Stimulated activated CD8-positive, alpha-beta memory T cell treated with anti-CD3 and anti-CD28 coated beads, Interleukin-4, amount 100 ng/mL, for 48 hours (primary cell): ENCODE results near the gene BOD1L2.

ENCODE experiments used
- DNase-seq: peaks from one replicate; pipeline ENCODE4 v3.0.0-alpha.2; 2020

BOD1L2 gene

DNA sequence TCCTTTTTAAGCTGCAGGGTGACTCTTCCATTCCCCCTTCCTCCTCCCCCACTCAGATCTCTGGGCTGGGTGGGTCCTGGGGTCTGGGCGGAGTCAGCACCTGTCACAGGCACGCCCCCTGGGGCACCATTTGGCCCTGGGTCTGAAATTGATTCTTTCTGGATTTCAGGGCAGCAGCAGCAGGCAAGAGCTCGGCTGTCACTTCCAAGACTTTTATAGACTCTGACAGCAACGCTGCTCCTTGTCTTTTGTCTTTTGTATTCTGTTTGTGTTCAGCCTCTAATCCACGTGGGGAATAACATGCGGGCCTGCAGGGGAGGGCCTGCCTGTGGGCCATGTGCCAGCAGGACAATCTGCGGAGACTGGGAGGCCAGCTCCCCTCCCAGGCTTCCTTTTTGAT is 3.9 kb downstream of the BOD1L2 start:
- DNase-seq, result no peak

GRCh38 chr18:57154191-57154830 is 7.4 kb downstream of the BOD1L2 start:
- no peak for DNase-seq

DNA sequence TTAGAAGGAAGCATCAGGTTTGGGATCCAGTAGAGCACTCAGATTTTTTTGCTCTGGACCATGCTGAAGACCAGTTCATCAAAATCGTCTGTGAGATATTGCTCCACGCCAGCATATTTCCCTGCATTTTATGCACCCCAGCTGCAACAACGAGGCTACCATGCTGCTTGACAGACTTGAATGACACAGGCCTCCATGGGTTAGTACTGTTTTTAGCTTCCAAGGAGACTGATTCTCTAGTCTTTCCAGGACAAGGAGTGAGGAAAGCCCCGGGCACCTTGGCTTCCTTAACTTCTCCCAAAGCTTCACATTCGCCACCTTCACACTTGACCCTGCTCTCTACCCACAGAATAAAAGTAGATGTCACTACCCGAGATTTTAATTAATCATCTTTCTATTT is 17.5 kb downstream of the BOD1L2 start:
- DNase-seq, result no peak

DNA sequence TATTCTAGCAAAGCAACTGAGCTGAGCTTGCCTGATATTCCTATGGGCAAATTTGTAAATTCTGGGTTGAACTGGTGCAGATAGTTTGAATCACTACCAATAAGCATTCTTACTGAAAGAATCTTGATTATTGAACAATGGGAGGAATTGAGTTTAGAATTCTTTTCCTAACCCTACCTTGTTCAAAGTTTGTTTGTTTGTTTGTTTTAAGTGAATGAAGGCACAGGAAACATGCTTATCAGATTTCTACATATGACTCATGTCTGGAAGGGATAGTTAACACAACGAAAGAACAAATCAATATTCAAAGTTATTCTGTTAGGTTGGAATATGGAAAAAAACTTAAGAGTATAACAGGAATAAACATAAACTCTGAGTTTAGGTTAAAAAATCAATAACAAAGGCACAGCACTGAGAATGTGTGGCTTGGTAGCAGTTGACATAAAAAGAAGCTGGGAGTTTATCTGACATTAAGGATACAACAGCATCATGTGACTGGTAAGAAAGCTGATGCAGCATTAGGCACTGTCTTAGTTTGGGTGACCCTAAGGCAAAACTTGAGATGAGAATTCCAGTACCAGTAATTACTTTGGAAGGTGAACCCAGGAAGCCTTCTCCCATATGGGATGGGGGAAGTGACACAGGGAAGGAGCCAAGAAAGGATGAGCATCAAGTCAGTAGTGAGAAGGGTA is 20.9 kb downstream of the BOD1L2 start:
- no peak for DNase-seq

- DNase-seq, result no peak
These were observed 24.1 kb downstream of the BOD1L2 start for GRCh38 chr18:57171026-57171425.

DNA sequence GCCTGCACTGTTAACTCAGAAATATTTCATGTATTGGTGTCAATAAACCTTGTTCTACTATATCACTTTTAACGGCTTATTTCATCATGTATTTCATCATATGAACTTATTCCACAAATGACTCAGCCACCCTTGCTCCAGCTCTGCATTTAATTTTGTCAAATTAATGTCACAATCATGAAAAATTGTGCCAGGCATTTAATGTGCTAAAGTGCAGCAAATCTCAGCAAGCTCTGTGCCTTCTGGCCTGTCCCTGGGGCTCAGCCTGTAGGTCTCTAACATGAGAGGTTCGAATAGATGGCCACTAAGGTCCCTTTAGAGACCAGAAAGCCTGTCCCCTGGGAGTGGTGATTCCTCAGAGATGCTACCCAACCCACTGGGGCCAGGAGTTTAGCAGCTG is 28.6 kb downstream of the BOD1L2 start:
- no peak for DNase-seq

GRCh38 chr18:57185434-57185833 is 38.5 kb downstream of the BOD1L2 start:
- DNase-seq, result no peak

DNA sequence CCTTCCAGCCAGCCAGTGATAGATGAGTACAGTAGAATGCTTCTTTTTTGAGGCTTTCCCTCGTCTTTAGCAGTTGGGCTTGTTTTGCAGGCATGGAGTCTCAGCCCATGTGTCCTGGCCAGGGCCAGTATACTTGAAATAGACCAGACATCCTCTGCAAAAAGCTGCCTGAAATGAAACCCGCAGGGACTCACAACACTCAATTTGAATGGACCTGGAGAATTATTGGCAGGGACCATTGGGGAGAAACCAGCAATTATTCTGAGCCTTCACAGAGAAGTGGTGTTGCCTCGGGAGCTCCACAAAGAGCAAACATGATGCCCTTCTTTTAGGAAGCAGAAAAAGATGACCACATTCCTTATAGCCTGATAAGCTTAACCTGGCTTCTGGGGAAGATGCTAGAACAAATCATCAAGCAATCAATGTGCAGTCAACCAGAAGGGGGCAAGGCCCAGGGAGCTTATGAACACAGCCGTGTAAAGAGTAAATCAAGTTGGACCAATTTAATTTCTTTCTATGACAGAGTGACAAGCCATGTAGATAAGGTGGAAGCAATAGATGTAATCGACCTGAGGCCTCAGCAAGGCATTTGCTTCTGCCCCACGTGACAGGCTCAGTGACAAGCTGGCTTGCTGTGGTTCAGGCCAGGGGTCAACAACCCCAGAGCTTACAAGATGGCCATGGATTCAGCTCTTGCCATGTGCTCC is 42.1 kb downstream of the BOD1L2 start:
- DNase-seq, result no peak

DNA sequence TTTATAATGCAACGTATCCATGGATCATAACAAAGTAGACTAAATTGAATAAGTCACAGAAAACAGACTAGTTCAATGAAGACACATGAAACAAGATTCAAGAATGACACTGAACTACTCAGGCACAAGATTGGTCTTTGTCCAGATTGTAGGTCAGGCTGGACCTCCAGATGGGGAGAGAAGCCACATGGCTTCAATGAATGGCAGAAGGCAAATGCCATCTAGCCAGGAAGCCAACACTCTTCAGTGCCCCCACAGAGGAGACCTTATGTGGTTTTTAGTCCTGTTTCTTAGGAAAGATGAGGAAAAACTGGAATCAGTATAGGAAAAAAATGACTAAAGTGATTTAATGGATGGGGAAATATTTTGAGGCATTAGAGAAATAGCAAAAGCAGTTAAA is 43.1 kb downstream of the BOD1L2 start:
- DNase-seq, result no peak

DNA sequence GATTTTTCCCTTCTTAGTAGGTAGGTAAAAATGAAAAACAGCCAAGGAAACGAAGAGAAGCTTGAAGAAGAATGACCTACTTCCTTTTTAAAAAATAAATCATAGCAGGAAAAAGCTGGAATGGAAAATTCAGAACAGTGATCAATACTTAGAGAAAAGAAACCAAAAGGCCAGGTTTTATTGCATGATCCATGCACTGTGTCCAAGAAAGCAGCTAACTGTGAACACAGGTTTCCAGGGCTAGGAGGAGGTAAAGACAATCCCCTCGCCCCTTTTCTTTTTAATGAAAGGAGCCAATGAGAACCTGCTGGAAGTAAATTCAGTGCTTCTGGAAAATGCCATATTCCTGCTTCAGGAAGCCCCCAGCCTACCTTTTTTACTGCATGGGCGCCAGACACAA is 47.2 kb downstream of the BOD1L2 start:
- no peak for DNase-seq

GRCh38 chr18:57194622-57195021 is 47.7 kb downstream of the BOD1L2 start:
- DNase-seq, result no peak

- DNase-seq, result no peak
These were observed 48.5 kb downstream of the BOD1L2 start for GRCh38 chr18:57195341-57195740.

DNA sequence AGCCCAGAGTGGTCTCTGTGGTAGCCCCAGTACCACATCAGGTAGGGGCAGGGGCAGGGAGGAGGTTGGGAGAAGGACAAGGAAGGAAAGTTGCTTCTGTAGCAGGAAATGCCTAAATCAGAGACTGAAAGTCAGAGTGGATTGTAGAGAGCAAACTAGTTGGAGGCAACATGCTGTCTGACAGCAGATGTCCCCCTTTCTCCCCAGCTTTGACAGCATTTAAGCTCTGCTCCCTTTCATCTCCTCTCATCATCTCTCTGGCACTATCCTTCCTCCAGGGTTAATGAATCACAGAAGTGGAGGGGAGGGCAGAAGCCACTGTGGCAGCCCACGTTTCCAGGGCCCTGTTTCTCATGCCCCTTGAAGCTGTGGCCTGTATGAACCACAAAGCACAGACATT is 50.4 kb downstream of the BOD1L2 start:
- DNase-seq, result no peak

DNA sequence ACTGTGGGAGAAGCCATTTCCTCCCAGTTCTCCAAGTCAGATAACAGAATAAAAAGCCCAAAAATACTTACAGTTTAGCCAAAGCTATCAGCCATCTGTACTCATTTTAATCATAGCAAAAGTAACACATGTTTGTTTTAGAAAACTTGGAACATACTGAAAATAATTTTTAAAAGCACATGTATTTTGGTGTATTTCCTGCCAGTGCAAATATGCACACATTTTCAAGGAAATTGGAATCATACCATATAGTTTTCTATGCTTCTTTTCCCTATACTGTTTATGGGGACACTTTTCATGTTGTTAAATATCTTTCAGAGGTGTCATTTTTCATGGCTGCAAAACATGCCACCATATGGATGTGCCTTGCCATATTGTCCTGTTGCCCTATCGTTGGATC is 51.2 kb downstream of the BOD1L2 start:
- no peak for DNase-seq
